GM19239 (cell line): Measurements from ENCODE around the gene PCCA.
"Not testable (repeated sequence)": the region's sequence is repeated elsewhere in the genome, so short reads cannot be mapped to it uniquely, and the experiment has no call there.

Source experiments
- DNase-seq: peaks from one replicate; pipeline ENCODE4 v3.0.0; 2011; ENCODE audit warnings: low spot score; ENCODE audit not compliant: insufficient read length
- FAIRE-seq: peaks from 2 replicates; lab custom pipeline; 2011; peaks lifted over from hg19 to GRCh38; lab: Jason Lieb, UNC

The PCCA gene

GRCh38 chr13:100131863-100132574, 43.1 kb downstream of the PCCA start:
- FAIRE-seq (no peak), DNase-seq (no peak)

- DNase-seq (no peak), FAIRE-seq (no peak)
Measured at GRCh38 chr13:100138859-100139491, 50.1 kb downstream of the PCCA start.

GRCh38 chr13:100139817-100140216, 50.9 kb downstream of the PCCA start:
- DNase-seq = no peak
- FAIRE-seq = no peak

GRCh38 chr13:100140441-100140840, 51.5 kb downstream of the PCCA start:
- no peak for DNase-seq

DNA sequence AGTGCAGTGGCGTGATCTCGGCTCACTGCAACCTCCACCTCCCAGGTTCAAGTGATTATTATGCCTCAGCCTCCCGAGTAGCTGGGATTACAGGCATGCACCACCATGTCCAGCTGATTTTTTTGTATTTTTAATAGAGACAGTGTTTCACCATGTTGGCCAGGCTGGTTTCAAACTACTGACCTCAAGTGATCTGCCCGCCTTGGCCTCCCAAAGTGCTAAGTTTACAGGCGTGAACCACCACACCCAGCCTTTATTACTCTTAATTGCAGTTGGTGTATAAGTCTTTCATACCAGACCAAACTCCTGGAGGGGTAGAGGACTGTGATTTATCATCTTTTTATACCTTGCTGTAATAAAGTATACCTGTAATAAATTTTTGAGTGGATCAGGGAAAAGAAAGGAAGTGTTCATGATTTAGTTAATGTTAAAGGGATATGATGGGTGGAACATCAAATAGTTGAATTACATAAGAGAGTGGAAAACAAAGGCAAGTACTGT, 52.6 kb downstream of the PCCA start:
- not testable (repeated sequence) for FAIRE-seq, DNase-seq

More at GRCh38 chr13:100140441-100140840, 51.5 kb downstream of the PCCA start:
- FAIRE-seq = no peak

- no peak for FAIRE-seq
Measured at GRCh38 chr13:100146534-100146933, 57.6 kb downstream of the PCCA start.

GRCh38 chr13:100147825-100148224, 58.9 kb downstream of the PCCA start:
- DNase-seq (no peak), FAIRE-seq (no peak)

More at GRCh38 chr13:100146534-100146933, 57.6 kb downstream of the PCCA start:
- no peak for DNase-seq

DNA sequence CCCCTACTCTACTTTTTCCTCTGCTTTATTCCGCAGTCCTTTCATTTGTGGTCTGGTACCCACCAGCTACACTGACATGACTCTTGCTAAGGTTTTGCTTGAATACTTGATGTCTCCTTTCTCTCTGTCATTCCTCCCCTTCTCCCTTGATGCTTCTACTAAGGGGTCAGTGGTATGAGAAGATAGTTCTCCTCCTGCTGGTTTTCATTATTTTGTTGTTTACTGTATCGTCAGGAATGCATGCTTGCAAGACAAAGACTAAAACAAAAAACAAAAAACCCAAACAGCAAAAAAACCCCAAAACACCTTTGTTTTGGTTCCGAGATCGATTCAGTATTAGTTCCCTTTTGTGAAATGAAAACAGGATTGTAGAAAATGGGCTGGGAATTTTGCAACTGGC, 59.5 kb downstream of the PCCA start:
- FAIRE-seq = no peak
- no peak for DNase-seq

GRCh38 chr13:100149389-100149788, 60.5 kb downstream of the PCCA start:
- FAIRE-seq (no peak), DNase-seq (no peak)

DNA sequence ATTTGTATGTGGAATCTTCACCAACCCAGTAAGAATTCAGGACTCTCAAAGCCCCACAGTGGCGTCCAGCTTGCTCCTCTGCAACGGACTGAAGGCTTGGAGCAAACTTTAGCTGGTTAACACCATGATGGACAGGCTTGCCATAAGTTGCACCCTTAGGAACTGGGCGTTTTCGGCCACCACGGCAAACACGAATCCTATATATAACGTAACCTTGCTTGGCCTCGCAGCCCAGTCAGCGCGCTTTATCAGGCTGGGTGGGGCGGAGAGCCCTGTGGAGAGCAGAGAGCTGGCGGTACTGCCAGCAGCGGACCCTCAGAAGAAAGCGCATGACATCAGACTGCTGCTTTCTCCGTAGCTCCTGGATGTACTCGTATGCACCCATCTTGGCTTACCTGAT, 61.8 kb downstream of the PCCA start:
- not testable (repeated sequence) for FAIRE-seq, DNase-seq

GRCh38 chr13:100154842-100155416, 66.0 kb downstream of the PCCA start:
- FAIRE-seq = no peak
- no peak for DNase-seq

DNA sequence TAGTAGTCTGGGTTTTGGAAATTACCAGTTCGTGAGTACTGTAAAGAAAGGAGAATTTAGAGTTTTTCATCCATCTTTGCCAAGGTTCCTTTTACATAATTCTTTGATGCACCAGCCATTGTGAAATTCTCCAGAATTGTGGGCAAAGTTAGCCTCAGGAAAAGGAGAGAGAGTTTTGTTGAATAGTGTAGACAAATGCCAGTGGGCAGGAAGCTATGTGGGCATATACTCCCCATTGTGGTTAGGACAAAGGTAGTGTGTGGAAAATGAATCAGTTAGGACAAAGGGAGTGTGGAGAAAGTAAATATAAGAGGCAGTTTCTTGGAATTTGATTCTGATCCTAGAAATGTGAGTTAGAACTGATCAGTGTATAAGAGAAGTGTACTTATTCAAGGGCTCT, 67.9 kb downstream of the PCCA start:
- no peak for FAIRE-seq
- DNase-seq = no peak

DNA sequence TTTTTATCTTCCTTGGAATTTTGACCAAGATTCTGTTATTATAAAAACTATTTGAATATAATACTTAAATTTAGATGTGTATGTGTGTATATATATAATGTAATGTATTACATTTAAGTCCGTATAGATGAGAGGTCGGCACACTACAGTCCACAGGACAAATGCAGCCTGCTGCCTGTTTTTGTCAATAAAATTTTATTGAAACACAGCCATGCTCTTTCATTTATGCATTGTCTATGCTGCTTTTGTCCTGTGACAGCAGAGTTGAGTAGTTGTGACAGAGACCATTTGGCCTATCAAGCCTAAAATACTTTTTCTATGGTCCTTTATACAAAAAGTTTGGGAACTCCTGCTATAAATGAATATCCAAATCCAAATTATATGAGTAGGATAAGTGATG, 69.7 kb downstream of the PCCA start:
- no peak for FAIRE-seq
- DNase-seq = no peak

DNA sequence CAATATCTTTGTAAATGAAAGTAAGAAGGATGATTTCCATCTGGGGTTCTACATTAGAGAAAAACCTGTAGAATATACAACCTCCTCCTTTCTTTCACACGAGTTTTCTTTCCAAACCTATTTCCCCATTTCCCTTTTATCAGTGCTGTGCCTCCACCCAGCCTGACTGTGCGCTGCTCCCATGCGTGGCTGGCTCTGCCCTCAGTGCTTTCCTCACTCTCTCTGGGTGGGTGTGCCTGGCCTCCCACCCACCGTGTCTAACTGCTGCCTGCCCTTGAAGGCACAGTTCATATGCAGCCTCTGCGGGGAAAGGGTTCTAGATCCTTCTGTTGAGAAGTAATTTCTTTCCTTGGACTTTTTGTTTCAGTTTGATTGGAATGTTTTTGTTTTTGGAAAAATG, 70.7 kb downstream of the PCCA start:
- DNase-seq (no peak), FAIRE-seq (no peak)

GRCh38 chr13:100160450-100160849, 71.6 kb downstream of the PCCA start:
- FAIRE-seq (no peak), DNase-seq (no peak)

- FAIRE-seq = no peak
- DNase-seq = no peak
Measured at GRCh38 chr13:100163375-100163774, 74.5 kb downstream of the PCCA start.

DNA sequence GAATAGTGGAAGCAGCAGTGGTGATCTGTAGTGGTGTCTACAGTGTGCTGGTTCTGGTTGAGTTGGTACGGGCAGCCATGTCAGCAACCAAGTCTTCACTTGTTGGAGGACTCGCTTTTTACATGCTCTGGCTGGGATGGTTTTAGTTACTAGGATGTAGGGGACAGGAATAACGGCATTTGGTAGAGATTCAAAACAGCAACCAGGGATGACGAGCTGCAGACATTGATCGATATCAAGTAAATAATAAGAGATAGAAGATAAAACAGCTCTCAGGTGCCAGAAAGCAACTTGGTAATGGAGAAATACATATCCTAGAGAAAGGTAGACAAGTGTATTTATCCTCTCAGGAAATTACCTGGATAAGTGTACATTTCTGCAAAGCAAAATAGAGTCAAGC, 84.3 kb downstream of the PCCA start:
- DNase-seq = no peak
- no peak for FAIRE-seq

- not testable (repeated sequence) for FAIRE-seq, DNase-seq
Measured at GRCh38 chr13:100174455-100174854, 85.6 kb downstream of the PCCA start.

DNA sequence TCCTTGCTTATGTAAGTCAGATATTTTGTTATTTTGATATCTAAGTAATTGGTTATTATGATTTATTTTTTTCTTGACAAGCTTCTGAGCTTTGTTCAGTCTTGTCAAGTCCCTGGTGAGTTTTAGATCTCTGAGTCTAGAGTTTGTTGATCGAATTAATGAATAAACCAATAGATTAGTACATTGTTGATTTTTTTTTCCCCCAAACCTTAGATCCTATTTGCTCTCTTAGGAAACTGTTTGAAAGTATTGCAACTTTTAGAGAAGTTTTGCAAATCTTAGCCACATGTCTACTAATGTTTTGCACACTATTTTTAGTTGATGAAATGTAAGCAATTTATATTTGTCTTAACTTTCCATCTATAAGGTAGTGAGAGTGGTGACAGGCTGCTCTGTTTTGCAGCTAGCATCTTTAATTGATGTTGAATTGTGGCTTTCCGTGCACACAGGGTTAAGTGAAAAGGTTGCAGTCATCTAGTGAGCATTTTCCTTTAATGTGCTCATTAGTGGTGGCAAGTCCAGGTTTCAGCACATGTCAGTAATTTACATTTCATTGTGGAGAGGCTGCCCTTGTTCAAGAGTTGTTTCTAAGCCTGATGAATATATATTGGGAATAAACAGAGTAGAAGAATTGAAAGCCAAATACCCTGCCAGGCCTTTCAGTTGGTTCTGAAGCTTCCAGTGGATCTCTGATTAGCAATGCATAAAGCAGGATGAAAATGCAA, 86.3 kb downstream of the PCCA start:
- FAIRE-seq (no peak), DNase-seq (no peak)

DNA sequence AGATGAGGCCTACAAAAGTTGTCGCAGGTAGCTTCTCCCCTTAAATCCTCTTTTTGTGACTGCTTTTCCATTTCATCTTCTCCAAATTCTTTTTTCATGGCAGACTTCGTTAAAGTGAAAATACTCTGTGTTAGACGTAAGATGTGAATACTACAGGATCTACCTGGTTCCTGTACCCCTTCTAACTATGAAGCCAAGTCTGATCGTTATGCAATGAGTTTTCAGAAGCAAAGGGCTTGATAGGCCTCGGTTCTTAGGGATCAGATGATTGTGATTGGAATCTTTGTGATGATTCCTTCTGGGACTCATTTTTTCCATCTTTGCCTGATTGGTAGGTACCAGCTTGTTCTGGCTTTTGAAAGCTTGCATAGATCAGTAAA, 86.9 kb downstream of the PCCA start:
- no peak for FAIRE-seq

More for the DNA sequence above, 86.9 kb downstream of the PCCA start:
- no peak for DNase-seq
